WI38 (cell line): ENCODE measurements around the gene SULT1A2.
"Not testable (repeated sequence)": the region's sequence is repeated elsewhere in the genome, so short reads cannot be mapped to it uniquely, and the experiment has no call there.

Experiments used
- H3K4me3 ChIP-seq: 2 replicates; pipeline ENCODE4 v1.5.1; 2011; ENCODE audit warnings: low read depth, mild to moderate bottlenecking, control low read depth, low read length
- TF ChIP-seq, protein P1 (sequence below): IDR thresholded peaks from 2 replicates; pipeline ENCODE4 v1.5.1; 2012; ENCODE audit warnings: low read depth, mild to moderate bottlenecking, control low read depth, low read length

The SULT1A2 gene

DNA sequence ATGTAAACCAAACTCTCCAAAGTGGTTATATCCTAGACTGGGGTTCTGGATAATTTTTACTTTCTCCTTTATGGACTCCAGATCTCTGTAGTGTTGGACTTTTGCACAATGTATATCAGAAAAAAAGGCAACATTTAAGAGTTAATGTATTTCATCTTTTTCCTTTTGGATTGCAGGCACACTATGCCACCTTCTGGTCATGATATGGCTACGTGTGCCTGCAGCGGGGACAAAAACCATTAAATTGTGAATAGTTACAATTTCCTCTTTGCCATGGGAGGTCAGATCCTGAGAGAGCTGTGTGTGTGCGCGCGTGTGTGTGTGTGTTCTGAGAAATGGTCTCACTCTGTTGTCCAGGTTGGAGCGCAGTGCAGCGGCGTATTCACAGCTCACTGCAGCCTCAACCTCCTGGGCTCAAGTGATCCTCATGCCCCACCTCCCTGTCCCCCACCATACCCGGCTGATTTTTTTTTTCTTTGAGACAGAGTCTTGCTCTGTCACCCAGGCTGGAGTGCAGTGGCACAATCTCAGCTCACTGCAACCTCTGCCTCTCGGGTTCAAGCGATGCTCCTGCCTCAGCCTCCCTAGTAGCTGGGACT is 47.5 kb downstream of the SULT1A2 start:
- TF ChIP-seq, protein P1, sequence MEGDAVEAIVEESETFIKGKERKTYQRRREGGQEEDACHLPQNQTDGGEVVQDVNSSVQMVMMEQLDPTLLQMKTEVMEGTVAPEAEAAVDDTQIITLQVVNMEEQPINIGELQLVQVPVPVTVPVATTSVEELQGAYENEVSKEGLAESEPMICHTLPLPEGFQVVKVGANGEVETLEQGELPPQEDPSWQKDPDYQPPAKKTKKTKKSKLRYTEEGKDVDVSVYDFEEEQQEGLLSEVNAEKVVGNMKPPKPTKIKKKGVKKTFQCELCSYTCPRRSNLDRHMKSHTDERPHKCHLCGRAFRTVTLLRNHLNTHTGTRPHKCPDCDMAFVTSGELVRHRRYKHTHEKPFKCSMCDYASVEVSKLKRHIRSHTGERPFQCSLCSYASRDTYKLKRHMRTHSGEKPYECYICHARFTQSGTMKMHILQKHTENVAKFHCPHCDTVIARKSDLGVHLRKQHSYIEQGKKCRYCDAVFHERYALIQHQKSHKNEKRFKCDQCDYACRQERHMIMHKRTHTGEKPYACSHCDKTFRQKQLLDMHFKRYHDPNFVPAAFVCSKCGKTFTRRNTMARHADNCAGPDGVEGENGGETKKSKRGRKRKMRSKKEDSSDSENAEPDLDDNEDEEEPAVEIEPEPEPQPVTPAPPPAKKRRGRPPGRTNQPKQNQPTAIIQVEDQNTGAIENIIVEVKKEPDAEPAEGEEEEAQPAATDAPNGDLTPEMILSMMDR: peak; percentile 28; the same call in 1 of the 2 replicates
- no peak overlapping the region for H3K4me3 ChIP-seq

DNA sequence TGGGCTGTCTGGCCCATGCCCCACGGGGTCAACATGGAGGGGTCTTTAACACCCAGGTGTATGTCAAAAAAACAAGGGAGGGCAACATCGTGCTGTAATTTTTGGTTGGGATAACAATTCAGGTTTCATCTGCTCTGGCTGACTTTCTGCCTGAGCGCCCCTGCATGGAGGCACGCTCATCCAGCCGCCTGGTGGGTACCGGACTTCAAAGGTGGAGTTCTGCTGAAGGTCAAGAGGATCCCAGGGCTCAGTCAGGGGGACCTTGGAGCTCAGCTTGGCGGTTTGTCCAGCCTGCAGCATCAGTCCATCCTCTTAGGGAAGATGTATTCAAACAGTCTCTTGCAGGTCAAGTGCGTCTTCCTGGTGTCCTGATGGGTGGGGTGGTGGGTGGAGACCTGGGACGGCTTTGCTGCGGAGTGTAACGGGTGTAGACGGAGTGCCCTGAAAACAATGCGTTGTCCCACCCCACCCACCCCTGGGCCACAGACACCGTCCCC is 48.5 kb downstream of the SULT1A2 start:
- no peak overlapping the region for H3K4me3 ChIP-seq
- TF ChIP-seq, protein P1: no peak

DNA sequence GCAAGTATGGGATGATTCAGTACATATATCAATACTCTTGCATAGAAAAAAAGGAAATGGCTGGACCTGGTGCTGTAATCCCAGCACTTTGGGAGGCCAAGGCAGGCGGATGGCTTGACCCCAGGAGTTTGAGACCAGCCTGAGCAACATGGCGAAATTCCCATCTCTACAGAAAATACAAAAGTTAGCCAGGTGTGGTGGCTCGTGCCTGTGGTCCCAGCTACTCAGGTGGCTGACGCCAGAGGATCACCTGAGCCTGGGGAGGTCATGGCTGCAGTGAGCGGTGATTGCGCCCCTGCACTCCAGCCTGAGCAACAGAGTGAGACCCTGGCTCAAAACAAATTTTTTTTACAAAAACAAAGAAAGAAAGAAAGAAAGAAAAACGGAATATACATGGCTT is 50.2 kb downstream of the SULT1A2 start:
- TF ChIP-seq, protein P1: no peak
- H3K4me3 ChIP-seq: no peak overlapping the region

DNA sequence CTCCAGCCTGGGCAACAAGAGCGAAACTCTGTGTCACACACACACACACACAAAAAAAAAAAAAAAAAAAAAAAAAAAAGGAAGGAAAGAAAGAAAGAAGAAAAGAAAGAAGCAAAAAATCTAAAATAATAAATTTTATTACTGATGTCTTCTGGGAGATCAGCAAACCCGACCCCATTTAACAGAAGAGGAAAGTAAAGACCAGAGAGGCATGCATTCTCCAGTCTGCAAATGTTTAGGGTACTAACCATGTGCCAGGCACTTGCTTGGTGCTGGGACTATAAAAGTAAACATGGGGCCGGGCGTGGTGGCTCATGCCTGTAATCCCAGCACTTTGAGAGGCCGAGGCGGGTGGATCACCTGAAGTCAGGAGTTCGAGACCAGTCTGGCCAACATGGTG is 50.9 kb downstream of the SULT1A2 start:
- not testable (repeated sequence) for H3K4me3 ChIP-seq

DNA sequence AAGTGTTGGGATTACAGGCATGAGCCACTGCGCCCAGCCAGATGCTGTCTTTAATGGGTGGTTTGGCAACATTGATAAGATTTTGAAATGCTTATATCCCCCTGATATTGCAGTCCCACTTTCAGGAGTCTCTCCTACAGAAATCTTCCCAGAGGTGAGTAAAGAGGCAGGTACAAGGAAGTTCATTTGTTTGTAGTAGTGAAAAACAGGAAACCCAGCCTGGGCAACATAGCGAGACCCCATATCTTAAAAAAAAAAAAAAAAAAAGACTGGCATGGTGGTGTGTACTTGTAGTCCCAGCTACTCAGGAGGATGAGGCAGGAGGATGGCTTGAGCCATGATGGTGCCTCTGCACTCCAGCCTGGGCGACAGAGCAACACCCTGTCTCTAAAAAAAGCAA is 51.9 kb downstream of the SULT1A2 start:
- H3K4me3 ChIP-seq: no peak overlapping the region
- TF ChIP-seq, protein P1: no peak

DNA sequence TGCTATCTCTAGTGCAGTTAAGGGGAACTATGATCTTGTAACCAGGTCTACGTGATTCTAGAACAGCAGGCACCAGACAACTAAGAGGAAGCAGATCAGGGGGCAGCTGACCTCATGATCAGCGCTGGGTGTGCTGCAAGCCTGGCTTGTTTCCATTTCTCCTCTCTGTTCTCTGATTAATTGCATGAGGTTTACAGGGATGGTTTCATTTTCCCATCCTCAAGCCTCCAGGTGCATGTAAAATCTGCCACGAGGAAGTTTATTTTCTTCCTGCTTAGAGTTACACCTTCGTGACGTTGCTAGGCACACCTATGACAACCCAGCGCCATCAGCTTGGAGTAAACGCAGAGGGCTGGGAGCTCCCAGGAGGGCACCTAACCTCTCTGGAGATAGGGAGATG is 53.8 kb downstream of the SULT1A2 start:
- H3K4me3 ChIP-seq: no peak overlapping the region
- TF ChIP-seq, protein P1: no peak

DNA sequence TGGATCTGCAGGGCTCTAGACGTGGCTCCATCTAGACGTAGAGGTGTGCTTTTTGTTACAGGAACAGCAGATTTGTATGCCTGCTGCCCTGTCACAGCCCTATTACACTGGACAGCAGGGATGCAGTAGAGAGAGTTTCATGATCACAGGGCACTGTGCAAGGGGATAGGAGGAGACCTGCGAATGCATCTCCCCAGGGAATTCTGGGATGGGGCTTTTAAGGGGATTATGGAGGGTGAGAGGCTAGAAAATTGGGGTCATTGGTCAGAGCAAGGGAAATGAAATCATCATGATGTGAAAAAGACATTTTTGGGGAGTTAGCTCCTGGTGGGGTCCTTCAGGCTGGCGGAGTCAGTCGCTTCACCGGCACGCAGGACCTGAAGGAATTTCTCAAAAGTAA is 54.2 kb downstream of the SULT1A2 start:
- TF ChIP-seq, protein P1: no peak
- H3K4me3 ChIP-seq: no peak overlapping the region
